Loucy (cell line): Measurements from ENCODE around the gene TACR1.

ENCODE experiments used
- H2AFZ ChIP-seq: fragments of 200-600 bp; sonication (generic); 2 replicates; pipeline ENCODE4 v1.6.0; 2016; ENCODE audit warnings: antibody characterized with exemption, mild to moderate bottlenecking, low read length, moderate library complexity
- H3F3A ChIP-seq: fragments of 200-600 bp; 2 replicates; pipeline ENCODE4 v1.6.0; 2016; ENCODE audit warnings: antibody characterized with exemption, low read depth, mild to moderate bottlenecking
- H3K27me3 ChIP-seq: fragments of 200-600 bp; sonication (generic); 2 replicates; pipeline ENCODE4 v1.6.1; 2014; ENCODE audit warnings: low read length, mild to moderate bottlenecking; ENCODE audit not compliant: insufficient read depth, poor library complexity, severe bottlenecking
- H3K36me3 ChIP-seq: fragments of 200-600 bp; sonication (generic); 2 replicates; pipeline ENCODE4 v1.6.1; 2016; ENCODE audit warnings: low read length; ENCODE audit not compliant: insufficient read depth
- H3K4me1 ChIP-seq: fragments of 200-600 bp; sonication (generic); 2 replicates; pipeline ENCODE4 v1.5.1; 2014; ENCODE audit warnings: low read length, mild to moderate bottlenecking; ENCODE audit not compliant: insufficient read depth, poor library complexity, severe bottlenecking
- H3K4me2 ChIP-seq: fragments of 200-600 bp; sonication (generic); 2 replicates; pipeline ENCODE4 v1.6.0; 2014; ENCODE audit warnings: antibody characterized with exemption, low read length, low read depth, mild to moderate bottlenecking; ENCODE audit not compliant: poor library complexity, severe bottlenecking
- H3K4me3 ChIP-seq: fragments of 200-600 bp; sonication (generic); 2 replicates; pipeline ENCODE4 v1.5.1; 2014; ENCODE audit warnings: low read length, mild to moderate bottlenecking, mixed read lengths; ENCODE audit not compliant: poor library complexity, severe bottlenecking
- H3K79me2 ChIP-seq: fragments of 200-600 bp; sonication (generic); 2 replicates; pipeline ENCODE4 v1.6.1; 2014; ENCODE audit warnings: low read length; ENCODE audit not compliant: insufficient read depth
- H3K9ac ChIP-seq: fragments of 200-600 bp; sonication (generic); 2 replicates; pipeline ENCODE4 v1.6.0; 2014; ENCODE audit warnings: mild to moderate bottlenecking, low read depth, low read length, moderate library complexity; ENCODE audit not compliant: poor library complexity, severe bottlenecking
- H3K9me2 ChIP-seq: fragments of 200-600 bp; sonication (generic); replicated peaks from 2 replicates; pipeline ENCODE4 v1.6.1; 2016; ENCODE audit warnings: low read depth, low read length, mixed read lengths
- H3K9me3 ChIP-seq: fragments of 200-600 bp; sonication (generic); 2 replicates; pipeline ENCODE4 v1.6.1; 2014; ENCODE audit warnings: mild to moderate bottlenecking, antibody characterized with exemption, low read length, low read depth; ENCODE audit not compliant: insufficient read depth
- H4K20me1 ChIP-seq: fragments of 200-600 bp; sonication (generic); 2 replicates; pipeline ENCODE4 v1.6.0; 2014; ENCODE audit warnings: antibody characterized with exemption, low read length, mild to moderate bottlenecking; ENCODE audit not compliant: insufficient read depth, poor library complexity, severe bottlenecking
- EZH2phosphoT487 ChIP-seq: fragments of 200-600 bp; IDR thresholded peaks from 2 replicates; pipeline ENCODE4 v1.6.1; 2018; ENCODE audit warnings: antibody characterized with exemption, mild to moderate bottlenecking, moderate library complexity, borderline replicate concordance
- TF ChIP-seq, protein P1 (sequence below): fragments of 200-600 bp; sonication (generic); conservative IDR thresholded peaks from 2 replicates; pipeline ENCODE4 v1.5.1; 2014; ENCODE audit warnings: mild to moderate bottlenecking, antibody characterized with exemption, low read length

The TACR1 gene

DNA sequence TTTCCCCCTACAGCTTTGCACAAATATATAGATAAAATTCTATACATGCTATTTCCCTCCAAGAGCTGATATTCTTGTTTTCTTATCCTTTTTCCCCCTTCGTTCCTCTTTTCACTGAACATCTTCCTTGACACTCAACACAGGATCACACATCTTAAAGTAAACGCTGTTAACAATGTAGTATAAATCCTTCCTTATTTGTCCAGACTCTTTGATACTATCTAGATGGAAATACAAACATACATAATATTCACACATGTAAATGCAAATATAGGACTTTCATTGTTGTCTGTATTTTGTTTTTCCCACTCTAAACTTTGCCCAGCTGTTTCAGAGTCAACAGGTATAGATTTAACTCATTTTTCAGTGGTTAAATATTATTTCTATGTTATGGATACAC, 3.0 kb upstream of the TACR1 start:
- H3K4me3 ChIP-seq: no peak overlapping the region
- H3K27me3 ChIP-seq: no peaks in the 10 kb centered on the region
- H3K36me3 ChIP-seq: no peaks in the 10 kb centered on the region
- H3K9me2 ChIP-seq: no peaks in the 10 kb centered on the region
- H3K9me3 ChIP-seq: no peaks in the 10 kb centered on the region
- H2AFZ ChIP-seq: no peak overlapping the region
- H3K79me2 ChIP-seq: no peaks in the 10 kb centered on the region
- H3K4me1 ChIP-seq: no peaks in the 10 kb centered on the region
- H3F3A ChIP-seq: no peaks in the 10 kb centered on the region
- H3K9ac ChIP-seq: no peak overlapping the region
- no peak for TF ChIP-seq EZH2phosphoT487
- TF ChIP-seq, protein P1, sequence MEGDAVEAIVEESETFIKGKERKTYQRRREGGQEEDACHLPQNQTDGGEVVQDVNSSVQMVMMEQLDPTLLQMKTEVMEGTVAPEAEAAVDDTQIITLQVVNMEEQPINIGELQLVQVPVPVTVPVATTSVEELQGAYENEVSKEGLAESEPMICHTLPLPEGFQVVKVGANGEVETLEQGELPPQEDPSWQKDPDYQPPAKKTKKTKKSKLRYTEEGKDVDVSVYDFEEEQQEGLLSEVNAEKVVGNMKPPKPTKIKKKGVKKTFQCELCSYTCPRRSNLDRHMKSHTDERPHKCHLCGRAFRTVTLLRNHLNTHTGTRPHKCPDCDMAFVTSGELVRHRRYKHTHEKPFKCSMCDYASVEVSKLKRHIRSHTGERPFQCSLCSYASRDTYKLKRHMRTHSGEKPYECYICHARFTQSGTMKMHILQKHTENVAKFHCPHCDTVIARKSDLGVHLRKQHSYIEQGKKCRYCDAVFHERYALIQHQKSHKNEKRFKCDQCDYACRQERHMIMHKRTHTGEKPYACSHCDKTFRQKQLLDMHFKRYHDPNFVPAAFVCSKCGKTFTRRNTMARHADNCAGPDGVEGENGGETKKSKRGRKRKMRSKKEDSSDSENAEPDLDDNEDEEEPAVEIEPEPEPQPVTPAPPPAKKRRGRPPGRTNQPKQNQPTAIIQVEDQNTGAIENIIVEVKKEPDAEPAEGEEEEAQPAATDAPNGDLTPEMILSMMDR: no peak
- H4K20me1 ChIP-seq: no peaks in the 10 kb centered on the region
- no peak overlapping the region for H3K4me2 ChIP-seq

DNA sequence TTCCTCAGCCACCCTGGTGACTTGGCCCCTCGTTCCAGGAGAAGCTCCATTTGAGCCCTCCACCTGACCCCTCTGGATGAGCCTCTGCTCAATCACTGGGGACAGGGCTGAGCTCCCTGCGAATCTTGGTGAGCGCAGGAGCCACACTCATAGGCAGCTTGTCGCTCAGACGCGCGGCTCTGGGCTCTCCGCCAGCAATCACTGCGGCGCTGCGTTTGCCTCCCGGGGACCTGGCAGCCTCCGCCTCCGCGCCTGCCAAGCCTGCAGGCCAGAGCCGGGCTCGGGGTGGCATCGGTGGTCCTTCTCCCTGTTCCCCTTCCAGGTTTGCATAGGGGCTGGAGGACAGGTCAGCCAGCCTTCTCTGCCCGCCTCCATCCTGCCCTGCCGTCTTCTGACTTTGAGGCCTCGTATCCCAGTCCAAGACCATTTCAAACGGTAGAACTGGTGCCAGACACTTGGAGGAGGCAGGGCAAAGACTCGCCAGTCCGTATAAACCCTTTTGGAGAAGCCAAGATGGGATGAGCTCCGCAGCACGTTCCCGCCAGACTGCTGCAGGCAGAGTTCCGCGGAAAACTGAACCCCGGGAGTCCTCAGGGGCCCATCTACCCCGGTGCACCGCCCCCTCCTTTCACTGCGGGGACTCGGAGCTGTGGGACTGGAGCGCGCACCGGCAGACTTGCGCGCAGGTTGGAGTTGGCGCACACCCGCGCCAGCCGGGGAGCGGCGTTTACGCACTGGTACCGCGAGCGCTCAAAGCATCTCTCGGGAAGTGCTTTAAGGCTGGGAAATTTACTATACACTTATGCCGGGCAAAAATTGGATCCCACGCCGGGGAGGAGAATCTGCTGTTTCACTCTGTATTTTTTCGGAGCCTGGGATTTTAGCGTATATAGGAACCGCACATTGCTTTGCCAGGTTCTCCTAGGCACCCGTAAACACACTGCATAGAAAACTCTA, 1.1 kb upstream of the TACR1 start:
- Histone ChIP-seq H4K20me1 (no peaks in the 10 kb centered on the region), H3K36me3 (no peaks in the 10 kb centered on the region), H3K9ac (no peak overlapping the region), H3K27me3 (no peaks in the 10 kb centered on the region), H3F3A (no peaks in the 10 kb centered on the region), H3K79me2 (no peaks in the 10 kb centered on the region), H3K4me1 (no peaks in the 10 kb centered on the region), H2AFZ (no peak overlapping the region), H3K9me3 (no peaks in the 10 kb centered on the region), H3K9me2 (no peaks in the 10 kb centered on the region), H3K4me3 (no peak overlapping the region), H3K4me2 (no peak overlapping the region)
- no peak for TF ChIP-seq EZH2phosphoT487
- TF ChIP-seq, protein P1: no peak

- H3K36me3 ChIP-seq: no peaks in the 10 kb centered on the region
- no peaks in the 10 kb centered on the region for H3K27me3 ChIP-seq
- no peak overlapping the region for H2AFZ ChIP-seq
- H3K9ac ChIP-seq: no peak overlapping the region
- TF ChIP-seq, protein P1: no peak
- no peak for TF ChIP-seq EZH2phosphoT487
- no peaks in the 10 kb centered on the region for H3F3A ChIP-seq
- H3K4me1 ChIP-seq: no peaks in the 10 kb centered on the region
- no peak overlapping the region for H3K4me3 ChIP-seq
- no peak overlapping the region for H3K4me2 ChIP-seq
- H3K9me3 ChIP-seq: no peaks in the 10 kb centered on the region
- no peaks in the 10 kb centered on the region for H4K20me1 ChIP-seq
- no peaks in the 10 kb centered on the region for H3K9me2 ChIP-seq
- H3K79me2 ChIP-seq: no peaks in the 10 kb centered on the region
Measured at GRCh38 chr2:75195076-75195691, 4.1 kb downstream of the TACR1 start.
